Activated T-cell treated with anti-CD3 and anti-CD28 coated beads, Interleukin-2, amount 50 U/mL, for 4 hours (primary cell): ENCODE data around the gene CCDC158. TPM values are rescaled to one million over a fixed set of nuclear protein-coding genes. Genes with fewer than 3 reads are reported as not detected.
A peak's percentile ranks its signal among the peaks of the same experiment; 100 is the strongest.
"Not testable (repeated sequence)": the region's sequence is repeated elsewhere in the genome, so short reads cannot be mapped to it uniquely, and the experiment has no call there.

ENCODE experiments used
- ATAC-seq, 2 donors: fragments of 200-7000 bp; cut with Tn5 transposase; one replicate each; pipeline ENCODE4 v1.10.0; 2021
- DNase-seq: peaks from one replicate; pipeline ENCODE4 v3.0.0-alpha.2; 2020
- H3K27me3 Mint-ChIP-seq: one replicate; pipeline ENCODE4 v1.8.0; 2021; ENCODE audit warnings: low read depth, mixed read lengths
- H3K36me3 Mint-ChIP-seq: one replicate; pipeline ENCODE4 v1.8.0; 2022; ENCODE audit warnings: mixed read lengths; ENCODE audit not compliant: insufficient read depth
- H3K4me1 Mint-ChIP-seq: one replicate; pipeline ENCODE4 v1.8.0; 2021; ENCODE audit warnings: low read depth, mixed read lengths
- H3K4me3 Mint-ChIP-seq: one replicate; pipeline ENCODE4 v1.8.0; 2021; ENCODE audit warnings: mild to moderate bottlenecking, moderate library complexity, mixed read lengths
- H3K9me3 Mint-ChIP-seq: one replicate; pipeline ENCODE4 v1.8.0; 2021; ENCODE audit warnings: mixed read lengths
- total RNA-seq, 3 donors: library from RNA; stranded (reverse); gene quantifications; one replicate each; pipeline ENCODE4 v1.2.1, GENCODE V29; 2021

Gene CCDC158
- total RNA-seq, 3 donors from 2014 or later: not detected

GRCh38 chr4:76365636-76366035 is 55.3 kb downstream of the CCDC158 start:
- Mint-ChIP-seq H3K9me3 (peaks cover under 1% of the 10 kb centered on the region), H3K4me3 (no peak overlapping the region), H3K36me3 (no peaks in the 10 kb centered on the region), H3K4me1 (no peaks in the 10 kb centered on the region), H3K27me3 (peaks cover 8% of the 10 kb centered on the region)
- DNase-seq: no peak
- ATAC-seq: no peak

GRCh38 chr4:76364763-76365162 is 56.2 kb downstream of the CCDC158 start:
- H3K4me3 Mint-ChIP-seq: no peak overlapping the region

GRCh38 chr4:76363556-76364290 is 57.2 kb downstream of the CCDC158 start:
- Mint-ChIP-seq H3K9me3 (peaks cover 12% of the 10 kb centered on the region), H3K4me1 (no peaks in the 10 kb centered on the region), H3K4me3 (no peak overlapping the region), H3K36me3 (peaks cover 3% of the 10 kb centered on the region), H3K27me3 (peaks cover 4% of the 10 kb centered on the region)
- DNase-seq (no peak), ATAC-seq (peak; percentile 14 to 46)

More at GRCh38 chr4:76364763-76365162, 56.2 kb downstream of the CCDC158 start:
- H3K27me3 Mint-ChIP-seq: peaks cover 5% of the 10 kb centered on the region
- H3K36me3 Mint-ChIP-seq: no peaks in the 10 kb centered on the region
- H3K9me3 Mint-ChIP-seq: peaks cover 3% of the 10 kb centered on the region
- ATAC-seq: no peak
- no peak for DNase-seq
- H3K4me1 Mint-ChIP-seq: no peaks in the 10 kb centered on the region

GRCh38 chr4:76361689-76362412 is 59.1 kb downstream of the CCDC158 start:
- Mint-ChIP-seq H3K9me3 (peaks cover 26% of the 10 kb centered on the region), H3K4me1 (no peaks in the 10 kb centered on the region), H3K4me3 (no peak overlapping the region), H3K36me3 (peaks cover 3% of the 10 kb centered on the region), H3K27me3 (peaks cover 4% of the 10 kb centered on the region)
- no peak for DNase-seq
- no peak for ATAC-seq

- ATAC-seq, H3K4me3 Mint-ChIP-seq, H3K4me1 Mint-ChIP-seq, H3K27me3 Mint-ChIP-seq, DNase-seq, H3K36me3 Mint-ChIP-seq: not testable (repeated sequence)
- H3K9me3 Mint-ChIP-seq: peaks cover 28% of the 10 kb centered on the region
These were observed 61.0 kb downstream of the CCDC158 start for GRCh38 chr4:76359881-76360466.

GRCh38 chr4:76357981-76358380 is 63.0 kb downstream of the CCDC158 start:
- peaks cover 3% of the 10 kb centered on the region for H3K36me3 Mint-ChIP-seq
- no peak for DNase-seq
- peaks cover 16% of the 10 kb centered on the region for H3K4me1 Mint-ChIP-seq
- no peak for ATAC-seq
- no peak overlapping the region for H3K4me3 Mint-ChIP-seq
- peaks cover 5% of the 10 kb centered on the region for H3K27me3 Mint-ChIP-seq
- peaks cover 28% of the 10 kb centered on the region for H3K9me3 Mint-ChIP-seq

GRCh38 chr4:76354517-76355473 is 66.1 kb downstream of the CCDC158 start:
- peak; percentile 53 to 79 for ATAC-seq
- Mint-ChIP-seq H3K4me1 (peaks cover 16% of the 10 kb centered on the region), H3K4me3 (no peak overlapping the region), H3K9me3 (peaks cover 25% of the 10 kb centered on the region), H3K27me3 (peaks cover 5% of the 10 kb centered on the region), H3K36me3 (peaks cover 3% of the 10 kb centered on the region)
- DNase-seq: no peak

GRCh38 chr4:76342803-76343202 is 78.1 kb downstream of the CCDC158 start:
- Mint-ChIP-seq H3K9me3 (peaks cover 7% of the 10 kb centered on the region), H3K36me3 (no peaks in the 10 kb centered on the region), H3K4me1 (no peaks in the 10 kb centered on the region), H3K4me3 (no peak overlapping the region), H3K27me3 (peaks cover 10% of the 10 kb centered on the region)
- ATAC-seq: no peak
- no peak for DNase-seq

- ATAC-seq: no peak
- Mint-ChIP-seq H3K27me3 (peaks cover 10% of the 10 kb centered on the region), H3K36me3 (no peaks in the 10 kb centered on the region), H3K4me1 (no peaks in the 10 kb centered on the region), H3K9me3 (peaks cover 1% of the 10 kb centered on the region), H3K4me3 (no peak overlapping the region)
- no peak for DNase-seq
These were observed 78.8 kb downstream of the CCDC158 start for GRCh38 chr4:76342191-76342590.

- no peaks in the 10 kb centered on the region for H3K4me1 Mint-ChIP-seq
- peaks cover 10% of the 10 kb centered on the region for H3K27me3 Mint-ChIP-seq
These were observed 79.9 kb downstream of the CCDC158 start for GRCh38 chr4:76341063-76341462.

GRCh38 chr4:76339364-76339763 is 81.6 kb downstream of the CCDC158 start:
- no peaks in the 10 kb centered on the region for H3K4me1 Mint-ChIP-seq
- no peaks in the 10 kb centered on the region for H3K9me3 Mint-ChIP-seq
- ATAC-seq (no peak), DNase-seq (no peak)
- no peaks in the 10 kb centered on the region for H3K36me3 Mint-ChIP-seq
- no peak overlapping the region for H3K4me3 Mint-ChIP-seq
- H3K27me3 Mint-ChIP-seq: peaks cover 3% of the 10 kb centered on the region

More at GRCh38 chr4:76341063-76341462, 79.9 kb downstream of the CCDC158 start:
- DNase-seq (no peak), ATAC-seq (no peak)
- Mint-ChIP-seq H3K4me3 (no peak overlapping the region), H3K36me3 (no peaks in the 10 kb centered on the region), H3K9me3 (no peaks in the 10 kb centered on the region)

- Mint-ChIP-seq H3K4me1 (no peaks in the 10 kb centered on the region), H3K27me3 (peaks cover 3% of the 10 kb centered on the region), H3K4me3 (no peak overlapping the region), H3K9me3 (no peaks in the 10 kb centered on the region), H3K36me3 (no peaks in the 10 kb centered on the region)
- ATAC-seq: no peak
- DNase-seq: no peak
These were observed 86.1 kb downstream of the CCDC158 start for GRCh38 chr4:76334885-76335284.

GRCh38 chr4:76326515-76326914 is 94.4 kb downstream of the CCDC158 start:
- Mint-ChIP-seq H3K27me3 (peaks cover 4% of the 10 kb centered on the region), H3K4me3 (no peak overlapping the region)

GRCh38 chr4:76325072-76325471 is 95.9 kb downstream of the CCDC158 start:
- DNase-seq: no peak
- peaks cover 4% of the 10 kb centered on the region for H3K27me3 Mint-ChIP-seq
- no peaks in the 10 kb centered on the region for H3K4me1 Mint-ChIP-seq
- H3K9me3 Mint-ChIP-seq: peaks cover 36% of the 10 kb centered on the region
- ATAC-seq: no peak
- H3K4me3 Mint-ChIP-seq: no peak overlapping the region
- no peaks in the 10 kb centered on the region for H3K36me3 Mint-ChIP-seq

More at GRCh38 chr4:76326515-76326914, 94.4 kb downstream of the CCDC158 start:
- peaks cover 28% of the 10 kb centered on the region for H3K9me3 Mint-ChIP-seq
- ATAC-seq: no peak
- no peaks in the 10 kb centered on the region for H3K4me1 Mint-ChIP-seq
- H3K36me3 Mint-ChIP-seq: no peaks in the 10 kb centered on the region
- no peak for DNase-seq
